ENCODE data around the gene PDE11A.

DNA sequence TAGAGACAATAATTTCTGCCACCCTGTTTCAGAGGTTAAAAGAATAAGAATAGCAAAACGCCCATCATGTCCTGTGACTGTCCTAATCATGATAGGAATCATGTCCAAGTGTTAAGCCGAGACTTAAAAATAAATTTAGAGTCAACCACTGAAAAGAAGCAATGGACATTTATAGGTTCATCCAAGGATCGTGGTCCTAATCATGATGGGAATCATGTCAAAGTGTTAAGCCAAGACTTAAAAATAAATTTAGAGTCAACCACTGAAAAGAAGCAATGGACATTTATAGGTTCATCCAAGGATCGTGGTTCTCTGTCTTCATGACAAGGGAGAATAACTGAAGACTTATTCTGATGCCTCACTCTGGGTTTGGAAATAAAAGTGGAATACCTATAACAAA, 73.6 kb downstream of the PDE11A start:
- TF ChIP-seq EZH2 (IDR thresholded peaks at IDR 0.05; ENCODE audit: insufficient read depth, poor library complexity, severe bottlenecking) = no peak
- no peak for TF ChIP-seq EZH2phosphoT487 (IDR thresholded peaks at IDR 0.05; ENCODE audit: insufficient read depth, low read depth)

Measured in GM23248 (cell line).